ENCODE measurements around the gene TBC1D22A. TPM values are rescaled to one million over a fixed set of nuclear protein-coding genes. Genes with fewer than 3 reads are reported as not detected.

The TBC1D22A gene
- total and polyA plus RNA-seq, 2 donors (not counting 3 experiments of a cell fraction or from before 2014, with no cell fraction given): 26.1 to 32.4 TPM

DNA sequence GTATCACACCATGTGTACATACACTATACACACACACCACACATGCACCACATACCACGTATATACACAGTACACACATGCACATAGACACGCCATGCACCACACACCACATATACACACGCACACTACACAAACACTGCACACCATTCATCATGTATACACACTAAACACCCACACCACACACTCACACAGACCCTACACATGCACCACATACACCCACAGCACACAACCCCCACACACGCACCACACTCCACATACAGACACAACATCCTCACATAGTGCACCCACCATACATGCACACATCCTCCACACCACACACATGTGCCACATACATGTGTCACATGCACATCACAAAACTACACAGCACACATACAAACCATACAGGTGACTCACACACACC, 397.1 kb downstream of the TBC1D22A start:
- CTCF ChIA-PET: no interaction called here
- POLR2A ChIA-PET: no interaction called here
- no peak for FAIRE-seq

DNA sequence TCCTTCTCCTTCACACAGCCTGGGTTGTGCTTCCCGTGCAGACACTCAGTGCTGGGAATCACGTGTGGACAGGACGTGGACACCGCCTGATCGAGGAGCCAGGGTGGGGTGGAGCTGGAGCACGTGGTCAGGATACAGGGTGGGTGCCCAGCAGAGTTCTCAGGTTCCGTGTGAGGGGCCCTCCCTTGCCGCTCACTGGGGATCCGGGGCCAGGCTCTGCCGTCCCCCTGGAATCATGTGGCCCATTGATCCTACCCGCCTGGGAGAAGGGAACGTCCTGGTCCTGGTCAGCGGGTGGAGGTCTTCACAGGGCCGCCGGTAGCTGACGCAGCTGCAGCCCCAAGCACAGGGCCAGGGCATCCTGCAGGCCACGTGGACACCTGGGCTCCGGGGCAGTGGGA, 397.7 kb downstream of the TBC1D22A start:
- POLR2A ChIA-PET: no interaction called here
- no peaks in the 10 kb centered on the region for H3K27me3 ChIP-seq (ENCODE audit: control insufficient read depth in 2 of 2, insufficient read depth in 2 of 2, low read length in 2 of 2)
- no peaks in the 10 kb centered on the region for H3K79me2 ChIP-seq (ENCODE audit: control insufficient read depth, insufficient read depth, low read length)
- H3K36me3 ChIP-seq (ENCODE audit: control insufficient read depth in 2 of 2, extremely low read depth in 1 of 2, insufficient read depth in 2 of 2, low read length in 2 of 2): no peaks in the 10 kb centered on the region
- DNase-seq (ENCODE audit: low read depth, low spot score) (no peak), FAIRE-seq (no peak)
- no peak overlapping the region for H3K27ac ChIP-seq (ENCODE audit: insufficient read depth, low read depth, low read length)
- no peak overlapping the region for H3K4me3 ChIP-seq (replicated peaks in 1 of 3; ENCODE audit: insufficient read depth in 1 of 3, low read depth in 1 of 3, low read length in 3 of 3)
- no peak overlapping the region for H3K4me2 ChIP-seq (ENCODE audit: insufficient read depth, low read length)
- intact Hi-C loops (cut with micrococcal nuclease) (no loop called here), dilution Hi-C loops (cut with MboI; ENCODE audit: extremely low pct_ligation_motif_present, low sequenced_read_pairs) (no loop called here)
- peaks cover 15% of the 10 kb centered on the region for H3K4me1 ChIP-seq (ENCODE audit: control insufficient read depth, extremely low read depth, insufficient read depth, low read length)
- no peaks in the 10 kb centered on the region for H4K20me1 ChIP-seq (replicated peaks; ENCODE audit: control insufficient read depth, extremely low read depth, insufficient read depth, low read length)
- CTCF ChIA-PET: no interaction called here
- TF ChIP-seq GATA2 (IDR thresholded peaks at IDR 0.05; ENCODE audit: insufficient read depth, insufficient read length, low read depth, low read length) (no peak), POLR2AphosphoS5 (IDR thresholded peaks at IDR 0.05; ENCODE audit: insufficient read depth, low read depth, low read length) (no peak), MYC (IDR thresholded peaks at IDR 0.05; ENCODE audit: low read depth, low read length) (no peak), CTCF (IDR thresholded peaks at IDR 0.05; ENCODE audit: extremely low read depth in 1 of 2, insufficient read depth in 1 of 2, low read depth in 1 of 2, low read length in 2 of 2) (no peak), FOS (IDR thresholded peaks at IDR 0.05; ENCODE audit: borderline replicate concordance, insufficient read depth, low read length) (no peak), JUN (IDR thresholded peaks at IDR 0.05; ENCODE audit: borderline replicate concordance, insufficient read depth, insufficient read length, low read depth) (no peak), EZH2 (IDR thresholded peaks at IDR 0.05; ENCODE audit: borderline replicate concordance, low read depth, low read length, severe bottlenecking) (no peak), POLR2A (IDR thresholded peaks at IDR 0.05; ENCODE audit: low read depth, low read length) (no peak), MAX (IDR thresholded peaks at IDR 0.05; ENCODE audit: insufficient read depth, insufficient read length) (no peak)
- no peaks in the 10 kb centered on the region for H3K9me3 ChIP-seq (replicated peaks; ENCODE audit: control insufficient read depth, insufficient read depth, low read length)
- H3K9me1 ChIP-seq (replicated peaks; ENCODE audit: control insufficient read depth, extremely low read depth, insufficient read depth, low read length): no peaks in the 10 kb centered on the region
- H3K9ac ChIP-seq (replicated peaks; ENCODE audit: extremely low read depth, insufficient read depth, low read length): no peak overlapping the region
- no TSS peak for BruUV-seq (replicated peaks)
- no peak overlapping the region for H2AFZ ChIP-seq (ENCODE audit: low read depth, low read length)

More for the DNA sequence above, 397.1 kb downstream of the TBC1D22A start:
- TF ChIP-seq FOS (IDR thresholded peaks at IDR 0.05; ENCODE audit: borderline replicate concordance, insufficient read depth, low read length) (no peak), POLR2AphosphoS5 (IDR thresholded peaks at IDR 0.05; ENCODE audit: insufficient read depth, low read depth, low read length) (no peak), CTCF (IDR thresholded peaks at IDR 0.05; ENCODE audit: extremely low read depth in 1 of 2, insufficient read depth in 1 of 2, low read depth in 1 of 2, low read length in 2 of 2) (no peak)
- Histone ChIP-seq H3K27me3 (ENCODE audit: control insufficient read depth in 2 of 2, insufficient read depth in 2 of 2, low read length in 2 of 2) (no peaks in the 10 kb centered on the region), H3K4me2 (ENCODE audit: insufficient read depth, low read length) (no peak overlapping the region), H2AFZ (ENCODE audit: low read depth, low read length) (no peak overlapping the region), H3K4me3 (replicated peaks in 1 of 3; ENCODE audit: insufficient read depth in 1 of 3, low read depth in 1 of 3, low read length in 3 of 3) (no peak overlapping the region), H3K9me1 (replicated peaks; ENCODE audit: control insufficient read depth, extremely low read depth, insufficient read depth, low read length) (no peaks in the 10 kb centered on the region), H3K4me1 (ENCODE audit: control insufficient read depth, extremely low read depth, insufficient read depth, low read length) (peaks cover 9% of the 10 kb centered on the region), H3K9ac (replicated peaks; ENCODE audit: extremely low read depth, insufficient read depth, low read length) (no peak overlapping the region), H4K20me1 (replicated peaks; ENCODE audit: control insufficient read depth, extremely low read depth, insufficient read depth, low read length) (no peaks in the 10 kb centered on the region), H3K9me3 (replicated peaks; ENCODE audit: control insufficient read depth, insufficient read depth, low read length) (no peaks in the 10 kb centered on the region), H3K79me2 (ENCODE audit: control insufficient read depth, insufficient read depth, low read length) (no peaks in the 10 kb centered on the region), H3K27ac (ENCODE audit: insufficient read depth, low read depth, low read length) (no peak overlapping the region), H3K36me3 (ENCODE audit: control insufficient read depth in 2 of 2, extremely low read depth in 1 of 2, insufficient read depth in 2 of 2, low read length in 2 of 2) (no peaks in the 10 kb centered on the region)
- no peak for DNase-seq (ENCODE audit: low read depth, low spot score)
- no TSS peak for BruUV-seq (replicated peaks)
- intact Hi-C loops (cut with micrococcal nuclease): no loop called here
- dilution Hi-C loops (cut with MboI; ENCODE audit: extremely low pct_ligation_motif_present, low sequenced_read_pairs): no loop called here
